Progenitor cell of endocrine pancreas (in vitro differentiated cells): Measurements from ENCODE around the gene ATG9B. TPM values are rescaled to one million over a fixed set of nuclear protein-coding genes. Genes with fewer than 3 reads are reported as not detected.

Experiments used
- DNase-seq: peaks from one replicate; pipeline ENCODE4 v3.0.0; 2021; ENCODE audit warnings: low spot score; ENCODE audit not compliant: unreplicated experiment
- H3K27ac Mint-ChIP-seq: 2 replicates; pipeline ENCODE4 v1.8.0; 2021; ENCODE audit warnings: mild to moderate bottlenecking, moderate library complexity, mixed read lengths
- H3K27me3 Mint-ChIP-seq: 2 replicates; pipeline ENCODE4 v1.8.0; 2021; ENCODE audit warnings: mixed read lengths
- H3K36me3 Mint-ChIP-seq: 2 replicates; pipeline ENCODE4 v1.8.0; 2022; ENCODE audit warnings: mixed read lengths; ENCODE audit not compliant: insufficient read depth
- H3K4me1 Mint-ChIP-seq: 2 replicates; pipeline ENCODE4 v1.8.0; 2021; ENCODE audit warnings: low read depth, mixed read lengths
- H3K4me3 Mint-ChIP-seq: 2 replicates; pipeline ENCODE4 v1.8.0; 2021; ENCODE audit warnings: low read depth, mild to moderate bottlenecking, moderate library complexity, mixed read lengths
- H3K9me3 Mint-ChIP-seq: 2 replicates; pipeline ENCODE4 v1.8.0; 2021; ENCODE audit warnings: low read depth, mixed read lengths
- total RNA-seq: library from RNA; stranded (reverse); gene quantifications from 2 replicates; pipeline ENCODE4 v1.2.1, GENCODE V29; 2021
- TF ChIP-seq, protein P1 (sequence below): fragments of 200-600 bp; sonication (generic); IDR thresholded peaks from one replicate; pipeline ENCODE4 v1.5.0; 2021; ENCODE audit warnings: antibody characterized with exemption, mild to moderate bottlenecking; ENCODE audit not compliant: unreplicated experiment

Gene ATG9B
- total RNA-seq, 1 donor from 2014 or later, result 0.79 TPM

- Mint-ChIP-seq H3K27me3 (no peaks in the 10 kb centered on the region), H3K4me3 (no peak overlapping the region), H3K9me3 (no peaks in the 10 kb centered on the region), H3K27ac (no peak overlapping the region), H3K4me1 (peaks cover 5% of the 10 kb centered on the region), H3K36me3 (peaks cover 15% of the 10 kb centered on the region)
- TF ChIP-seq, protein P1, sequence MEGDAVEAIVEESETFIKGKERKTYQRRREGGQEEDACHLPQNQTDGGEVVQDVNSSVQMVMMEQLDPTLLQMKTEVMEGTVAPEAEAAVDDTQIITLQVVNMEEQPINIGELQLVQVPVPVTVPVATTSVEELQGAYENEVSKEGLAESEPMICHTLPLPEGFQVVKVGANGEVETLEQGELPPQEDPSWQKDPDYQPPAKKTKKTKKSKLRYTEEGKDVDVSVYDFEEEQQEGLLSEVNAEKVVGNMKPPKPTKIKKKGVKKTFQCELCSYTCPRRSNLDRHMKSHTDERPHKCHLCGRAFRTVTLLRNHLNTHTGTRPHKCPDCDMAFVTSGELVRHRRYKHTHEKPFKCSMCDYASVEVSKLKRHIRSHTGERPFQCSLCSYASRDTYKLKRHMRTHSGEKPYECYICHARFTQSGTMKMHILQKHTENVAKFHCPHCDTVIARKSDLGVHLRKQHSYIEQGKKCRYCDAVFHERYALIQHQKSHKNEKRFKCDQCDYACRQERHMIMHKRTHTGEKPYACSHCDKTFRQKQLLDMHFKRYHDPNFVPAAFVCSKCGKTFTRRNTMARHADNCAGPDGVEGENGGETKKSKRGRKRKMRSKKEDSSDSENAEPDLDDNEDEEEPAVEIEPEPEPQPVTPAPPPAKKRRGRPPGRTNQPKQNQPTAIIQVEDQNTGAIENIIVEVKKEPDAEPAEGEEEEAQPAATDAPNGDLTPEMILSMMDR, result no peak
- no peak for DNase-seq
These were observed 43.9 kb upstream of the ATG9B start for GRCh38 chr7:151068069-151068773.

DNA sequence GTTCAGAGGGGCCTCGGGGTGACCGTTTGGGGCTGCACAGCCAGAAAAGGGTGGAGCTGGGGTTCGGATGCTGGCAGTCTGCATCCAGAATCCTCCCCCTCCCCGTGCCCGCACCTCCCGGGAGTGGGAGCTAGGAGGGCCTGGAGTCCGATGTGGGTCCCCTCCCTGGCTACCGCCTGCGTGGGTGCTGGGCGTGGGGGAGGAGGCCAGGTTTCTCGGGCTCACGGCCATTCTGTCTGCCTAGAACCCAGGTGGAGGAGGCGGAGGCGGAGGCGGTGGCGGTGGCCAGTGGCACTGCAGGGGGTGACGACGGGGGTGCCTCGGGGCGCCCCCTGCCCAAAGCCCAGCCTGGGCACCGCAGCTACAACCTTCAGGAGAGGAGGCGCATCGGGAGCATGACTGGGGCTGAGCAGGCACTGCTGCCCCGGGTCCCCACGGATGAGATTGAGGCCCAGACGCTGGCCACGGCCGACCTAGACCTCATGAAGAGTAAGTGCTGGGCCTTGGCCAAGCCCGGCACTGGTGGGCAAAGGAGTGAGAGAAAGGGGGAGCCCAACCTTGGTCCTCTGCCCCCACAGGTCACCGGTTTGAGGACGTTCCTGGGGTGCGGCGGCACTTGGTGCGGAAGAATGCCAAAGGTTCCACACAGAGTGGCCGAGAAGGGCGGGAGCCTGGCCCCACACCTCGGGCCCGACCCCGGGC is 42.1 kb upstream of the ATG9B start:
- Mint-ChIP-seq H3K4me1 (peaks cover 11% of the 10 kb centered on the region), H3K27ac (no peak overlapping the region), H3K4me3 (no peak overlapping the region), H3K9me3 (no peaks in the 10 kb centered on the region), H3K36me3 (peaks cover 12% of the 10 kb centered on the region), H3K27me3 (no peaks in the 10 kb centered on the region)
- TF ChIP-seq, protein P1, result no peak
- no peak for DNase-seq

- Mint-ChIP-seq H3K27me3 (no peaks in the 10 kb centered on the region), H3K27ac (no peak overlapping the region), H3K9me3 (no peaks in the 10 kb centered on the region), H3K4me3 (no peak overlapping the region), H3K4me1 (peaks cover 17% of the 10 kb centered on the region), H3K36me3 (peaks cover 12% of the 10 kb centered on the region)
- TF ChIP-seq, protein P1, result no peak
- no peak for DNase-seq
These were observed 41.2 kb upstream of the ATG9B start for GRCh38 chr7:151065516-151065915.

DNA sequence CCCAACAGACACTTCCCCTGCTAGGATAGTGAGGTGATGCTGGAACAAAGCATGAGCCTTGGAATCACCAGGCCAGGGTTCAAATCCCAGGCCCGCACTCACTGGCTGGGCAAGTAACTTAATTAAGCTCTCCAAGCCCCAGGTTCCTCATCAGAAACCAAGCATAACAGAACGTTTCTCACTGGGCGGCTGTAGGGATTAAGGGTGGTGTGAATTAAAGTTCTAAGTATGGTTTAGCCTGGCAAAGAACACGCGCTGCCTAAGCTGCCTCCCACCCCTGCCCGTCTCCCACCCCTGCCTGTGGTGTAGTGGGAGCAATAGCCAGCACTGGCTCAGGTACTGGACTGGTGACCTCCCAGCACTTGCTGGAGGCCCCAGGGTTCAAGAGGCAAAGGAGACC is 40.7 kb upstream of the ATG9B start:
- H3K4me3 Mint-ChIP-seq, result no peak overlapping the region
- peaks cover 17% of the 10 kb centered on the region for H3K4me1 Mint-ChIP-seq
- H3K27me3 Mint-ChIP-seq, result no peaks in the 10 kb centered on the region

DNA sequence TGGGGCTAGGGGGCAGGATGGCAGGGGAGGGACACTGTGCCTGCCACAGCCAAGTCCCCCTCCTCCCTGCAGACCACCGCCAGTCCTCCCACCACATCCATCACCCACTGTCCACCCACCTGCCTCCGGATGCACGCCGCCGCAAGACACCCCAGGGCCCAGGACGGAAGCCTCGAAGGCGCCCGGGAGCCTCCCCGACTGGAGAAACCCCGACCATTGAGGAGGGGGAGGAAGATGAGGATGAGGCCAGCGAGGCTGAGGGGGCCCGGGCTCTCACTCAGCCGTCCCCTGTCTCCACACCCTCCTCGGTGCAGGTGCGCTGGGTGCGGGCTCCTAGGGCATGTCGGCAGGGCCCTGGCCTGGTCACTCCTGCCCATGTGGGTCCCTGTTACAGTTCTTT is 40.2 kb upstream of the ATG9B start:
- DNase-seq, result no peak
- Mint-ChIP-seq H3K4me1 (peaks cover 17% of the 10 kb centered on the region), H3K9me3 (no peaks in the 10 kb centered on the region), H3K4me3 (no peak overlapping the region), H3K27ac (no peak overlapping the region), H3K27me3 (no peaks in the 10 kb centered on the region), H3K36me3 (peaks cover 12% of the 10 kb centered on the region)
- TF ChIP-seq, protein P1, result no peak

More for the DNA sequence above, 40.7 kb upstream of the ATG9B start:
- no peak overlapping the region for H3K27ac Mint-ChIP-seq
- DNase-seq, result no peak
- peaks cover 12% of the 10 kb centered on the region for H3K36me3 Mint-ChIP-seq
- H3K9me3 Mint-ChIP-seq, result no peaks in the 10 kb centered on the region
- TF ChIP-seq, protein P1, result no peak
